ENCODE data around the gene NDUFA6. TPM values are rescaled to one million over a fixed set of nuclear protein-coding genes. Genes with fewer than 3 reads are reported as not detected.
A peak's percentile ranks its signal among the peaks of the same experiment; 100 is the strongest.

The NDUFA6 gene
- polyA plus RNA-seq, 2 of the 4 experiments (the other 2 are of a cell fraction), result 79.1 to 99.0 TPM

DNA sequence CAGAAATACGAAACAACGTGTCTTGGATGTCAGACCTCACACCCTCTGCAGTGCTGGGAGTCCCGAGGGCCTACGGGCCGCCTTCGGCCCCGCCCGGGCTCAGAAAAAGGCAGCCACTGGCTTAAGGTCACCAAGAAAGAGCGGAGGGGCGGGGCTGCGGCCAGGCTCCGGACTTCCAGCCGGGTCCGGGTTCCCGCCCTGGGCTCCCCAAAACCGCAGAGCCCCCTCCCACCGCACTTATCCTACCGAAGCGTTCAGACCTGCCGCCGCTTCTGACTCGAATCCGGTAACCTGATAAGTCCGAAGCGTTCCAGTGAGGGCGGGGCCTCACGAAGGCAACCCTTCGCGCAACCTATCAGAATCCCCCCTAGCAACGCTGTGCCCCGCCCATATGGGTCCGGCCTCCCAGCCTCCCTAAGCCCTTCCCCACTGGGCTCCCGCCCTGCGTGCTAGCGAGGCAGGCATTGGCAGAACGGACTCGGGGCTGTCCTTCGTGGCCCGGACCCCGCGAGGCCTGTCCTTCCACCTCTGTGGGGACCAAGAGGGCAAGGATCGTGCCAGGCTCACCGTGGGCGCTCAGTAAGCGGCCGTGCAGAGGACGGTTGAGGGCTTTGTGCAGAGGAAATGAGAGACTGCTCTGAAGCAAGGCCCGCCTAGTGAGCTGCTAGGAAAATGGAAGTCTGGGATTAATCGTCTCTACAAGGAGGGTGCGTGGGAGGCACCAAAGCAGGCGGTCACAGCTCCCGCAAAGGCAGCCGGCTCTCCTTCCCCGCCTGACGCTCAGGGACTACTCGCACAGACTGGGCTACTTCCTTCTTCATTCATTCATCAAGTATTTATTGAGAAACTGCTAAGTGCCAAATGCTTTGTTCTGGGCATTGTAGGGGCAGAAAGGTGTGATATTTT lies 19.8 kb downstream of the NDUFA6 start, which contains the start of gene NAGA:
TSS of gene NAGA (minus strand) at position 296 of the 906 bp plus-strand sequence. CDS start 515 bp downstream, outside the sequence.
- POLR2A ChIA-PET, result interaction anchor here (0.6 to 0.9 kb wide), 2 partner anchors 9 to 20 kb away, joined by 3 read pairs; partner anchors contain the start of genes NDUFA6 and SMDT1
- DNase-seq (ENCODE audit: low read depth in 1 of 2, low spot score in 1 of 2), result peak; percentile 91 to 92
- Histone ChIP-seq H3K27ac (peak within 1 kb of the TSS; percentile 68 to 84), H3K4me3 (peak within 1 kb of the TSS; percentile 47), H3K4me2 (peak within 1 kb of the TSS; percentile 94), H3K4me1 (peaks cover 6% of the 10 kb centered on the region; the same call in 1 of the 3 replicates), H3K9me3 (peaks cover 5% of the 10 kb centered on the region; the same call in 1 of the 3 replicates)
- WGBS (ENCODE audit: missing lambda C conversion rate), result 6% methylated on average over 20 of the region's 56 CpGs
- CTCF ChIA-PET, result no interaction called here
- no peak for FAIRE-seq
- TF ChIP-seq PHF8 (IDR thresholded peaks at IDR 0.05; ENCODE audit: borderline replicate concordance, low read depth) (peak; percentile 30; the same call in 1 of the 2 replicates), HOXB13 (CRISPR knock-in tag; IDR thresholded peaks at IDR 0.05; ENCODE audit: low read depth) (peak; percentile 87), POLR2A (IDR thresholded peaks at IDR 0.05; ENCODE audit: low read length) (peak; percentile 72), HOXB5 (CRISPR knock-in tag; IDR thresholded peaks at IDR 0.05) (peak; percentile 60; the same call in 1 of the 2 replicates), NFE2L2 (conservative IDR thresholded peaks at IDR 0.05; ENCODE audit: low read length) (no peak), MAFK (IDR thresholded peaks at IDR 0.05; ENCODE audit: partially characterized antibody) (no peak)
- TF ChIP-seq, protein P1, sequence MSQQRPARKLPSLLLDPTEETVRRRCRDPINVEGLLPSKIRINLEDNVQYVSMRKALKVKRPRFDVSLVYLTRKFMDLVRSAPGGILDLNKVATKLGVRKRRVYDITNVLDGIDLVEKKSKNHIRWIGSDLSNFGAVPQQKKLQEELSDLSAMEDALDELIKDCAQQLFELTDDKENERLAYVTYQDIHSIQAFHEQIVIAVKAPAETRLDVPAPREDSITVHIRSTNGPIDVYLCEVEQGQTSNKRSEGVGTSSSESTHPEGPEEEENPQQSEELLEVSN (IDR thresholded peaks at IDR 0.05; ENCODE audit: borderline replicate concordance, low read depth), result peak; percentile 93
- TF ChIP-seq, protein P2, sequence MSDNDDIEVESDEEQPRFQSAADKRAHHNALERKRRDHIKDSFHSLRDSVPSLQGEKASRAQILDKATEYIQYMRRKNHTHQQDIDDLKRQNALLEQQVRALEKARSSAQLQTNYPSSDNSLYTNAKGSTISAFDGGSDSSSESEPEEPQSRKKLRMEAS (IDR thresholded peaks at IDR 0.05), result peak; percentile 92
- peak; percentile 96 to 99 for ATAC-seq

DNA sequence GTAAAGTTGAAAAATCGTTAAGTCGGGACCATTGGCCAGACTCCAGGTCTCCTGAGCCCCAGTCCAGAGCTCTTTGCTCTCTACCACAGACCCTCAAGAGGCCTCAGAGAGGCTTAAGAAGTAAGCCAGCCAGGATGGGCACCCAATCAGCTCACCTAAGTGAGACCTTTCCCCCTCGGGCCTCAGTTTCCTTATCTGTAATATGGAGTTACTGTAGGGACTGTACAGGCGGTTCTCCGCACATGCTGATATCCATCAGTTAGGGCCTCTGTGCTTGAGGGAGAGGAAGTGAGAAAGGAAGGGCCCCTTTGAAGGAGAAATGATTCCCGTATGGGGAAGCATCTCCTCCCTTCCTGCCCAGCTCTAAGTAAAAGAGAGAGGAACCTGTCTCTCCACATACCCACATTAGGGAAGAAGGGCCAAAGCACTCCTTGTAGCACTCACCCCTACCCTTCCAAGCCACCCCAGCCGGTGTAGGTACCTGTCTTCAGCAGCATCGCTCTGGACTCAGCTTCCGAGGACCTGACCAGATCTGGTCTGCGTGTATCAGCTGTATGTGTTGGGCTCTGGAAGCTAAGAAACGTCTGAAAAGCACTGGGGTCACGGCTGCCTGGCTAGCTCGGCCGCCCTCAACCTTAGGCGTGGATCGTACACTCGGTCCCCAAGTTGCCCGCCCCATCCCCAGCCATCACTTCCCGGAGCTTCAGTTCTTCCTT lies 20.6 kb downstream of the NDUFA6 start:
- Histone ChIP-seq H3K4me1 (peaks cover 6% of the 10 kb centered on the region; the same call in 1 of the 3 replicates), H3K4me3 (peak overlapping the region; percentile 47), H3K27ac (peak overlapping the region; percentile 68 to 84; a peak in 5 of 6 replicates), H3K9me3 (no peaks in the 10 kb centered on the region), H3K4me2 (peak overlapping the region; percentile 94)
- FAIRE-seq (no peak), ATAC-seq (no peak; a peak in 4 of 6 replicates), DNase-seq (ENCODE audit: low read depth in 1 of 2, low spot score in 1 of 2) (no peak)
- TF ChIP-seq RCOR1 (IDR thresholded peaks at IDR 0.05; ENCODE audit: low read depth, low read length), result no peak
- POLR2A ChIA-PET, result no interaction called here
- 67% methylated on average over 10 of the region's 19 CpGs for WGBS (ENCODE audit: missing lambda C conversion rate)
- CTCF ChIA-PET, result interaction anchor here (1.3 kb wide), 1 partner anchor 375 kb away, joined by 3 read pairs; no protein-coding TSS in a partner anchor

DNA sequence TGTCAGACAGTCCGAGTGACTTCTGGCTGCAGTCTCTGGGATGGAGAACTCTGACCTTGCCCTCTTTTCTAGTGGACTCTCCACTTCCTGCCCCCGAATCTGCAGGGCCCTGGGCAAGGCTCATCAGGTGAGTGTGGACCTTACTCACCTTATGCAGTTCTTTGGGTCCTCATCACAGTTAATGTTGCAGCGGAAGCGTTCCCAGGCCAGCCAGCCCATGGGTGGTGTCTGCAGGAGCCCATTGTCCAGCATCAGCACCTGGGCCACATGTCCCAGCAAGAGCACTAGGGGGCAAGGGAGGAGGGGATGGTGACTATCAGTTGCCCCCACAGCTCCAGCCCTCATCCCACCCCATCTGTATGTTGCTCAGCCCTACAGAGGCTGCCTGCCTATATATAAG lies 22.3 kb downstream of the NDUFA6 start:
- POLR2A ChIA-PET, result no interaction called here
- WGBS (ENCODE audit: missing lambda C conversion rate), result 93% methylated on average over 3 of the region's 4 CpGs
- Histone ChIP-seq H3K4me3 (no peak overlapping the region), H3K9me3 (no peaks in the 10 kb centered on the region), H3K4me1 (peaks cover 6% of the 10 kb centered on the region; the same call in 1 of the 3 replicates), H3K4me2 (no peak overlapping the region), H3K27ac (no peak overlapping the region)
- DNase-seq (ENCODE audit: low read depth in 1 of 2, low spot score in 1 of 2) (no peak), FAIRE-seq (no peak), ATAC-seq (no peak)
- CTCF ChIA-PET, result interaction anchor here (0.5 kb wide), 1 partner anchor 63 kb away, joined by 5 read pairs; no protein-coding TSS in a partner anchor
- TF ChIP-seq SREBF2 (IDR thresholded peaks at IDR 0.05) (no peak), TFCP2L1 (CRISPR knock-in tag; IDR thresholded peaks at IDR 0.05) (no peak), MAZ (IDR thresholded peaks at IDR 0.05; ENCODE audit: borderline replicate concordance, low read depth, low read length) (no peak), EHF (CRISPR knock-in tag; IDR thresholded peaks at IDR 0.05) (no peak), POLR2A (IDR thresholded peaks at IDR 0.05; ENCODE audit: low read length) (no peak), RFX5 (IDR thresholded peaks at IDR 0.05) (no peak), RNF2 (IDR thresholded peaks at IDR 0.05; ENCODE audit: borderline replicate concordance, low read depth) (no peak), ESRRA (IDR thresholded peaks at IDR 0.05; ENCODE audit: borderline replicate concordance, low read length) (no peak), ZSCAN20 (CRISPR knock-in tag; IDR thresholded peaks at IDR 0.05) (no peak), SMC3 (IDR thresholded peaks at IDR 0.05) (no peak), EP300 (IDR thresholded peaks at IDR 0.05) (no peak), ZFP36 (IDR thresholded peaks at IDR 0.05; ENCODE audit: borderline replicate concordance, partially characterized antibody) (no peak), MAFK (IDR thresholded peaks at IDR 0.05; ENCODE audit: partially characterized antibody) (no peak), KDM5A (IDR thresholded peaks at IDR 0.05) (no peak), NFE2L2 (conservative IDR thresholded peaks at IDR 0.05; ENCODE audit: low read length) (no peak), POLR2AphosphoS2 (conservative IDR thresholded peaks at IDR 0.05; ENCODE audit: low read length) (no peak)
- TF ChIP-seq, protein P3, sequence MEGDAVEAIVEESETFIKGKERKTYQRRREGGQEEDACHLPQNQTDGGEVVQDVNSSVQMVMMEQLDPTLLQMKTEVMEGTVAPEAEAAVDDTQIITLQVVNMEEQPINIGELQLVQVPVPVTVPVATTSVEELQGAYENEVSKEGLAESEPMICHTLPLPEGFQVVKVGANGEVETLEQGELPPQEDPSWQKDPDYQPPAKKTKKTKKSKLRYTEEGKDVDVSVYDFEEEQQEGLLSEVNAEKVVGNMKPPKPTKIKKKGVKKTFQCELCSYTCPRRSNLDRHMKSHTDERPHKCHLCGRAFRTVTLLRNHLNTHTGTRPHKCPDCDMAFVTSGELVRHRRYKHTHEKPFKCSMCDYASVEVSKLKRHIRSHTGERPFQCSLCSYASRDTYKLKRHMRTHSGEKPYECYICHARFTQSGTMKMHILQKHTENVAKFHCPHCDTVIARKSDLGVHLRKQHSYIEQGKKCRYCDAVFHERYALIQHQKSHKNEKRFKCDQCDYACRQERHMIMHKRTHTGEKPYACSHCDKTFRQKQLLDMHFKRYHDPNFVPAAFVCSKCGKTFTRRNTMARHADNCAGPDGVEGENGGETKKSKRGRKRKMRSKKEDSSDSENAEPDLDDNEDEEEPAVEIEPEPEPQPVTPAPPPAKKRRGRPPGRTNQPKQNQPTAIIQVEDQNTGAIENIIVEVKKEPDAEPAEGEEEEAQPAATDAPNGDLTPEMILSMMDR (IDR thresholded peaks at IDR 0.05), result no peak
- TF ChIP-seq, protein P4, sequence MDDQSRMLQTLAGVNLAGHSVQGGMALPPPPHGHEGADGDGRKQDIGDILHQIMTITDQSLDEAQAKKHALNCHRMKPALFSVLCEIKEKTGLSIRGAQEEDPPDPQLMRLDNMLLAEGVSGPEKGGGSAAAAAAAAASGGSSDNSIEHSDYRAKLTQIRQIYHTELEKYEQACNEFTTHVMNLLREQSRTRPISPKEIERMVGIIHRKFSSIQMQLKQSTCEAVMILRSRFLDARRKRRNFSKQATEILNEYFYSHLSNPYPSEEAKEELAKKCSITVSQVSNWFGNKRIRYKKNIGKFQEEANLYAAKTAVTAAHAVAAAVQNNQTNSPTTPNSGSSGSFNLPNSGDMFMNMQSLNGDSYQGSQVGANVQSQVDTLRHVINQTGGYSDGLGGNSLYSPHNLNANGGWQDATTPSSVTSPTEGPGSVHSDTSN (IDR thresholded peaks at IDR 0.05), result no peak

All from A549 (cell line).